SK-N-SH (cell line): ENCODE data around the gene CAMK1. TPM values are rescaled to one million over a fixed set of nuclear protein-coding genes. Genes with fewer than 3 reads are reported as not detected.

ENCODE experiments used
- CTCF ChIA-PET: fragments of 300-600, 350-600 bp; formaldehyde crosslinking; extraction: SDS; loops from one replicate; lab custom pipeline; 2021; lab: Yijun Ruan, JAX
- POLR2A ChIA-PET: fragments of 350-600 bp; sonication (Branson Sonifier 250); formaldehyde crosslinking; extraction: SDS; loops from one replicate; lab custom pipeline; 2020; ENCODE audit warnings: antibody characterized with exemption, inconsistent platforms; lab: Yijun Ruan, JAX
- DNase-seq: peaks from one replicate; pipeline ENCODE4 v3.0.0; 2012
- H2AFZ ChIP-seq: fragments of 200-600 bp; sonication (generic); 2 replicates; pipeline ENCODE4 v1.8.1; 2016; ENCODE audit warnings: antibody characterized with exemption, mild to moderate bottlenecking, low read depth
- H3F3A ChIP-seq: fragments of 200-600 bp; sonication (generic); replicated peaks from 2 replicates; pipeline ENCODE3; 2016; ENCODE audit warnings: antibody characterized with exemption, mild to moderate bottlenecking; ENCODE audit not compliant: insufficient read depth
- H3K27ac ChIP-seq, 2 experiments: fragments of 200-500 bp in 1 of 2; fragments of 200-600 bp in 1 of 2; sonication (Bioruptor generic) in 1 of 2; sonication (generic), shearing (Covaris generic) in 1 of 2; 2 replicates each; pipeline versions ENCODE4 v1.5.1 to v1.6.1; 2014 to 2016; ENCODE audit warnings: low read depth in 2 of 2, inconsistent platforms in 1 of 2, low read length in 1 of 2, mild to moderate bottlenecking in 1 of 2, mixed read lengths in 1 of 2
- H3K27me3 ChIP-seq: fragments of 200-600 bp; sonication (generic), shearing (Covaris generic); 2 replicates; pipeline ENCODE4 v1.6.1; 2016; ENCODE audit warnings: mixed run types; ENCODE audit not compliant: insufficient read depth
- H3K36me3 ChIP-seq, 2 experiments: fragments of 200-500 bp in 1 of 2; fragments of 200-600 bp in 1 of 2; sonication (Bioruptor generic) in 1 of 2; sonication (generic) in 1 of 2; replicated peaks in 1 of 2; 2 replicates each; pipeline versions ENCODE3 to v1.5.1; 2014 to 2016; ENCODE audit warnings: low read length in 1 of 2, mild to moderate bottlenecking in 1 of 2; ENCODE audit not compliant: insufficient read depth in 2 of 2, control insufficient read depth in 1 of 2
- H3K4me1 ChIP-seq, 2 experiments: fragments of 200-500 bp in 1 of 2; fragments of 200-600 bp in 1 of 2; sonication (Bioruptor generic) in 1 of 2; sonication (generic), shearing (Covaris generic) in 1 of 2; 2 replicates each; pipeline versions ENCODE4 v1.5.1 to v1.6.1; 2014 to 2016; ENCODE audit warnings: low read depth in 1 of 2, low read length in 1 of 2, mixed run types in 1 of 2; ENCODE audit not compliant: insufficient read depth in 2 of 2, control insufficient read depth in 1 of 2
- H3K4me2 ChIP-seq: fragments of 200-600 bp; sonication (generic), shearing (Covaris generic); 2 replicates; pipeline ENCODE4 v1.6.1; 2017; ENCODE audit warnings: mixed run types
- H3K4me3 ChIP-seq, 2 experiments: fragments of 200-500 bp in 1 of 2; fragments of 200-600 bp in 1 of 2; sonication (Bioruptor generic) in 1 of 2; sonication (generic), shearing (Covaris generic) in 1 of 2; 2 replicates each; pipeline versions ENCODE4 v1.5.1 to v1.8.1; 2014 to 2016; ENCODE audit warnings: low read depth in 2 of 2, inconsistent platforms in 1 of 2, low read length in 1 of 2, mild to moderate bottlenecking in 1 of 2, mixed read lengths in 1 of 2, moderate library complexity in 1 of 2
- H3K79me2 ChIP-seq: fragments of 200-600 bp; sonication (generic); 2 replicates; pipeline ENCODE4 v1.8.1; 2017; ENCODE audit warnings: mild to moderate bottlenecking; ENCODE audit not compliant: insufficient read depth
- H3K9ac ChIP-seq: fragments of 200-600 bp; sonication (generic); 2 replicates; pipeline ENCODE4 v1.6.1; 2017; ENCODE audit warnings: mixed run types
- H3K9me2 ChIP-seq: fragments of 200-600 bp; sonication (generic); 2 replicates; pipeline ENCODE4 v1.6.1; 2017; ENCODE audit warnings: mixed run types
- H3K9me3 ChIP-seq: fragments of 200-600 bp; sonication (generic); 2 replicates; pipeline ENCODE4 v1.6.1; 2017; ENCODE audit warnings: mixed run types, mild to moderate bottlenecking, moderate library complexity
- H4K20me1 ChIP-seq: fragments of 200-600 bp; sonication (generic); 2 replicates; pipeline ENCODE4 v1.6.1; 2017; ENCODE audit warnings: mild to moderate bottlenecking, mixed run types; ENCODE audit not compliant: insufficient read depth
- CHD2 ChIP-seq: fragments of 150-350 bp; IDR thresholded peaks from 2 replicates; pipeline ENCODE4 v1.6.1; 2018; ENCODE audit warnings: low read length; ENCODE audit not compliant: partially characterized antibody
- EP300 ChIP-seq, 2 experiments: IDR thresholded peaks; 2 replicates each; pipeline versions ENCODE4 v1.4.0 to v1.6.1; 2012; ENCODE audit warnings: borderline replicate concordance in 1 of 2, low read depth in 1 of 2, low read length in 1 of 2
- FOSL2 ChIP-seq: IDR thresholded peaks from 2 replicates; pipeline ENCODE4 v1.4.0; 2012; ENCODE audit warnings: low read depth, mild to moderate bottlenecking, moderate library complexity, borderline replicate concordance
- NRF1 ChIP-seq: IDR thresholded peaks from 2 replicates; pipeline ENCODE4 v1.6.1; 2012; ENCODE audit warnings: low read depth, mild to moderate bottlenecking, low read length
- TCF12 ChIP-seq: IDR thresholded peaks from 2 replicates; pipeline ENCODE4 v1.4.0; 2012
- TEAD4 ChIP-seq: IDR thresholded peaks from 2 replicates; pipeline ENCODE4 v1.4.0; 2012; ENCODE audit warnings: mild to moderate bottlenecking, borderline replicate concordance; ENCODE audit not compliant: insufficient read depth
- WGBS: methylation state at CpG from one replicate; pipeline ENCODE4 v1.1.6; 2017; ENCODE audit warnings: low lambda C conversion rate; 5-methylcytosine and 5-hydroxymethylcytosine counted together
- polyA plus RNA-seq, 3 experiments: library from polyadenylated mRNA; depleted of rRNA; stranded (reverse); fragments of >200 nt; gene quantifications; 2 replicates each; pipeline ENCODE4 v1.2.3, GENCODE V29; 2012
- TF ChIP-seq, protein P1 (sequence below): IDR thresholded peaks from 2 replicates; pipeline ENCODE4 v1.6.1; 2012; ENCODE audit warnings: mild to moderate bottlenecking, low read depth, low read length, moderate library complexity
- TF ChIP-seq, protein P2 (sequence below): fragments of 200-600 bp; sonication (generic); IDR thresholded peaks from 2 replicates; pipeline ENCODE4 v1.6.1; 2017; ENCODE audit warnings: antibody characterized with exemption, mild to moderate bottlenecking, moderate library complexity
- TF ChIP-seq, protein P3 (sequence below): IDR thresholded peaks from 2 replicates; pipeline ENCODE4 v1.4.0; 2012; ENCODE audit warnings: low read depth, borderline replicate concordance
- TF ChIP-seq, protein P4 (sequence below): IDR thresholded peaks from 2 replicates; pipeline ENCODE4 v1.4.0; 2012; ENCODE audit warnings: low read depth, borderline replicate concordance

Gene CAMK1
- polyA plus RNA-seq, 1 of the 3 experiments (the other 2 are of a cell fraction): 47.1 TPM

DNA sequence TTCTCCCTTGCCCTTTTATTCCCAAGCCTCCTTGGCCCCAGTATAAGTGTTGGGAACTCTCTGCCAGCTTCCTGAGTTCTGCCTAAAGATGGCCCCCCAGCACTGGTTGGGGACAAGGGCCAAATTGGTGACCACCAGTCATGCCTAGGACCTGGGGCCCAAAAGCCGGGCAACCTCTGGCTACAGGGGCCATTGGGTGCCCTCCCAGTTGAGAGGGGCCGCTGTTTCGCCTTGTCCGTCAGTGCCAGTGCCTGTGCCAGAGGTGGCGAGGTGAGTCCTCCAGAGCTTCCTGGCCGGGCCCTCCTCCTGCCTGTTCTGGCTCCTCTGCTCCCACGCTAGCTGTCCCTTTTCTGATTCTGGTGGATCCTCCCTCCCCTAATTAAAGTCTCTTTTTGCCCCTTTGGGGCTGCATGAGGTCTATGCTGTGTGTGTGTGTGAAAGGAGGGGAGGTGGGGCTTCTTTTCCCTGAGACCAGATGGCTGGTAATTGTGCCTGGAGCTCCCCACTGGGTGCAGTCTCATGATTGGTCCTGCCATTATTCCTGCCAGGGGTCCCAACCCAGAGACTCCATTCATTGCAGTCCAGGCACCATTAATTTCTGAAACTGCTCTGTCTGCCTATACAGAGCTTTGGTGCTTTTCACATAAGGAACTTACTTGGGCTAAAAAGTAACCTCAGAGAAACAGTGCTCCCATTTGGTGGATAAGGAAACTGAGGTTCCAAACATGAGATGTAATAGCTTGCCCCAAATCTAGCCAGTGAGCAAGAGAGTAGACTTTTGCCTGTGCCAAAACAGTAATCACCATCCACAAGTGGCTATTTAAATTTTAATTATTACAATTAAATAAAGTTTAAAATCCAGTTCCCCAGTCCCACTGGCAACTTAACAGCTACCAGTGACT is 37.2 kb upstream of the CAMK1 start:
- no peak for DNase-seq
- Histone ChIP-seq H4K20me1 (no peaks in the 10 kb centered on the region), H3K9me2 (no peaks in the 10 kb centered on the region), H3K27ac (no peak overlapping the region; a peak in 1 of 4 replicates), H3K27me3 (no peaks in the 10 kb centered on the region), H3K36me3 (peaks cover 39 to 46% of the 10 kb centered on the region in 2 experiments), H2AFZ (no peak overlapping the region), H3K9me3 (no peaks in the 10 kb centered on the region), H3F3A (peaks cover 42% of the 10 kb centered on the region), H3K4me2 (no peak overlapping the region), H3K79me2 (0 out of 2 replicates have a peak, but pooled peaks cover 6% of the 10 kb centered on the region), H3K4me1 (peaks cover 3 to 20% of the 10 kb centered on the region in 2 experiments; a peak in 1 of 4 replicates), H3K4me3 (no peak overlapping the region), H3K9ac (no peak overlapping the region)
- 94% methylated on average over 3 of the region's 7 CpGs for WGBS
- TF ChIP-seq TCF12 (no peak), TEAD4 (no peak), CHD2 (no peak), NRF1 (no peak), FOSL2 (no peak), EP300 (IDR thresholded peaks at IDR 0.05; ENCODE audit: borderline replicate concordance in 1 of 2, low read depth in 1 of 2, low read length in 1 of 2) (no peak)
- TF ChIP-seq, protein P1, sequence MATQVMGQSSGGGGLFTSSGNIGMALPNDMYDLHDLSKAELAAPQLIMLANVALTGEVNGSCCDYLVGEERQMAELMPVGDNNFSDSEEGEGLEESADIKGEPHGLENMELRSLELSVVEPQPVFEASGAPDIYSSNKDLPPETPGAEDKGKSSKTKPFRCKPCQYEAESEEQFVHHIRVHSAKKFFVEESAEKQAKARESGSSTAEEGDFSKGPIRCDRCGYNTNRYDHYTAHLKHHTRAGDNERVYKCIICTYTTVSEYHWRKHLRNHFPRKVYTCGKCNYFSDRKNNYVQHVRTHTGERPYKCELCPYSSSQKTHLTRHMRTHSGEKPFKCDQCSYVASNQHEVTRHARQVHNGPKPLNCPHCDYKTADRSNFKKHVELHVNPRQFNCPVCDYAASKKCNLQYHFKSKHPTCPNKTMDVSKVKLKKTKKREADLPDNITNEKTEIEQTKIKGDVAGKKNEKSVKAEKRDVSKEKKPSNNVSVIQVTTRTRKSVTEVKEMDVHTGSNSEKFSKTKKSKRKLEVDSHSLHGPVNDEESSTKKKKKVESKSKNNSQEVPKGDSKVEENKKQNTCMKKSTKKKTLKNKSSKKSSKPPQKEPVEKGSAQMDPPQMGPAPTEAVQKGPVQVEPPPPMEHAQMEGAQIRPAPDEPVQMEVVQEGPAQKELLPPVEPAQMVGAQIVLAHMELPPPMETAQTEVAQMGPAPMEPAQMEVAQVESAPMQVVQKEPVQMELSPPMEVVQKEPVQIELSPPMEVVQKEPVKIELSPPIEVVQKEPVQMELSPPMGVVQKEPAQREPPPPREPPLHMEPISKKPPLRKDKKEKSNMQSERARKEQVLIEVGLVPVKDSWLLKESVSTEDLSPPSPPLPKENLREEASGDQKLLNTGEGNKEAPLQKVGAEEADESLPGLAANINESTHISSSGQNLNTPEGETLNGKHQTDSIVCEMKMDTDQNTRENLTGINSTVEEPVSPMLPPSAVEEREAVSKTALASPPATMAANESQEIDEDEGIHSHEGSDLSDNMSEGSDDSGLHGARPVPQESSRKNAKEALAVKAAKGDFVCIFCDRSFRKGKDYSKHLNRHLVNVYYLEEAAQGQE: no peak
- TF ChIP-seq, protein P2, sequence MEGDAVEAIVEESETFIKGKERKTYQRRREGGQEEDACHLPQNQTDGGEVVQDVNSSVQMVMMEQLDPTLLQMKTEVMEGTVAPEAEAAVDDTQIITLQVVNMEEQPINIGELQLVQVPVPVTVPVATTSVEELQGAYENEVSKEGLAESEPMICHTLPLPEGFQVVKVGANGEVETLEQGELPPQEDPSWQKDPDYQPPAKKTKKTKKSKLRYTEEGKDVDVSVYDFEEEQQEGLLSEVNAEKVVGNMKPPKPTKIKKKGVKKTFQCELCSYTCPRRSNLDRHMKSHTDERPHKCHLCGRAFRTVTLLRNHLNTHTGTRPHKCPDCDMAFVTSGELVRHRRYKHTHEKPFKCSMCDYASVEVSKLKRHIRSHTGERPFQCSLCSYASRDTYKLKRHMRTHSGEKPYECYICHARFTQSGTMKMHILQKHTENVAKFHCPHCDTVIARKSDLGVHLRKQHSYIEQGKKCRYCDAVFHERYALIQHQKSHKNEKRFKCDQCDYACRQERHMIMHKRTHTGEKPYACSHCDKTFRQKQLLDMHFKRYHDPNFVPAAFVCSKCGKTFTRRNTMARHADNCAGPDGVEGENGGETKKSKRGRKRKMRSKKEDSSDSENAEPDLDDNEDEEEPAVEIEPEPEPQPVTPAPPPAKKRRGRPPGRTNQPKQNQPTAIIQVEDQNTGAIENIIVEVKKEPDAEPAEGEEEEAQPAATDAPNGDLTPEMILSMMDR: no peak
- CTCF ChIA-PET: no interaction called here
- POLR2A ChIA-PET: interaction anchor here (0.8 kb wide), 1 partner anchor 14 kb away, joined by 3 read pairs; the partner anchor contains the start of gene ARPC4

DNA sequence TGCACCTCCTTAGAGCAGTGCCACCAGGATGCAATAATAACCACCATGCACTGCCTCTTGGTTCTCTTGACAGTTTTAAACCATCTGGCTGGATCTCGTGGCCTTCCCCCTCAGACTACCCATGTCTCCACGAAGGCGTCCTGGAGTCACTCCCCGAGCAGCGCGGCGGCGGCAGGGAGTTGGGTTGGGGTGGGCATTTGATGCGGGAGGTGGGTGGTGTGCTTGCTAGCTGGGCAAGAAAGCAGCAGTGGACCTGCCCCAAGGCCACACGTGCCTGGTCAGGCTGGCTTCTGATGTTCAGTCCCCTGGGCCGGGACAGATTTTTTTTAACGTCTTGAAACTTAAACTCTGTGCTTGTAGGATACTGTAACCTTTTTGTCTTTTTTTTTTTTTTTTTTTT is 36.4 kb upstream of the CAMK1 start:
- POLR2A ChIA-PET: interaction anchor here (0.8 to 1.6 kb wide), 2 partner anchors 13 kb away, joined by 3 to 9 read pairs; partner anchors contain the start of genes ARPC4 and TADA3
- peaks cover 42% of the 10 kb centered on the region for H3F3A ChIP-seq
- peaks cover 10% of the 10 kb centered on the region; the same call in 1 of the 2 replicates for H3K79me2 ChIP-seq
- H3K27me3 ChIP-seq: no peaks in the 10 kb centered on the region
- WGBS: 96% methylated on average over 12 of the region's 12 CpGs
- peaks cover 44 to 54% of the 10 kb centered on the region in 2 experiments for H3K36me3 ChIP-seq
- H3K9me2 ChIP-seq: no peaks in the 10 kb centered on the region
- no peak overlapping the region for H3K27ac ChIP-seq
- no peak overlapping the region for H3K4me3 ChIP-seq
- H3K9ac ChIP-seq: no peak overlapping the region
- no peaks in the 10 kb centered on the region for H3K9me3 ChIP-seq
- no peaks in the 10 kb centered on the region for H4K20me1 ChIP-seq
- CTCF ChIA-PET: no interaction called here
- DNase-seq: no peak
- TF ChIP-seq, protein P3, sequence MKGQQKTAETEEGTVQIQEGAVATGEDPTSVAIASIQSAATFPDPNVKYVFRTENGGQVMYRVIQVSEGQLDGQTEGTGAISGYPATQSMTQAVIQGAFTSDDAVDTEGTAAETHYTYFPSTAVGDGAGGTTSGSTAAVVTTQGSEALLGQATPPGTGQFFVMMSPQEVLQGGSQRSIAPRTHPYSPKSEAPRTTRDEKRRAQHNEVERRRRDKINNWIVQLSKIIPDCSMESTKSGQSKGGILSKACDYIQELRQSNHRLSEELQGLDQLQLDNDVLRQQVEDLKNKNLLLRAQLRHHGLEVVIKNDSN: no peak
- TF ChIP-seq, protein P4, sequence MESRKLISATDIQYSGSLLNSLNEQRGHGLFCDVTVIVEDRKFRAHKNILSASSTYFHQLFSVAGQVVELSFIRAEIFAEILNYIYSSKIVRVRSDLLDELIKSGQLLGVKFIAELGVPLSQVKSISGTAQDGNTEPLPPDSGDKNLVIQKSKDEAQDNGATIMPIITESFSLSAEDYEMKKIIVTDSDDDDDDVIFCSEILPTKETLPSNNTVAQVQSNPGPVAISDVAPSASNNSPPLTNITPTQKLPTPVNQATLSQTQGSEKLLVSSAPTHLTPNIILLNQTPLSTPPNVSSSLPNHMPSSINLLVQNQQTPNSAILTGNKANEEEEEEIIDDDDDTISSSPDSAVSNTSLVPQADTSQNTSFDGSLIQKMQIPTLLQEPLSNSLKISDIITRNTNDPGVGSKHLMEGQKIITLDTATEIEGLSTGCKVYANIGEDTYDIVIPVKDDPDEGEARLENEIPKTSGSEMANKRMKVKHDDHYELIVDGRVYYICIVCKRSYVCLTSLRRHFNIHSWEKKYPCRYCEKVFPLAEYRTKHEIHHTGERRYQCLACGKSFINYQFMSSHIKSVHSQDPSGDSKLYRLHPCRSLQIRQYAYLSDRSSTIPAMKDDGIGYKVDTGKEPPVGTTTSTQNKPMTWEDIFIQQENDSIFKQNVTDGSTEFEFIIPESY: no peak
- no peak overlapping the region for H2AFZ ChIP-seq
- no peak overlapping the region for H3K4me2 ChIP-seq
- peaks cover 3 to 20% of the 10 kb centered on the region in 2 experiments; a peak in 1 of 4 replicates for H3K4me1 ChIP-seq
